Measurements from ENCODE around the gene HADHA.

Gene HADHA

DNA sequence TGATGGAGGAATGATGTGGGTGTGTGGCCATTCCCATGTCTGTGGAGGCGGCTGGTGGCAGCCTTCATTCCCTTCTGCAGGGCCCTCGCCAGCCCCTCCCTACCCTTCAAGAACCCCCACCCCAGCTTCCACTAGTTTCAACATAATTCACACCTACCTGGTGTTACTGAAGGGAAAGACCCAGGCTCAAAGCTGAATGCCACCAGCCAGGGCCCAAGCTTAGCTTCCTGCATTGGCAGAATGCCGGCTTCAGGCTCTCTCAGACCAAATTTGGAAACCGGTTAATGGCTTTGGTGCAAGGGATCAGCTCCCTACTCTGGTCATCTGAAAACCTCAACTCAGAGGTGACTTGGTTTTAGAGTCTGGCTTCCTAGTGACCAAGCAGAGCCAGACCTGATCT lies 54.7 kb downstream of the HADHA start:
- TF ChIP-seq CTCF (IDR thresholded peaks at IDR 0.05; ENCODE audit: low read depth, low read length, missing control alignments) = no peak
- in situ Hi-C loops (cut with HindIII; ENCODE audit: low pct_ligation_motif_present, low sequenced_read_pairs) = no loop called here
- DNase-seq = no peak
- no peak overlapping the region for H3K27ac ChIP-seq
- H3K27me3 ChIP-seq (replicated peaks) = no peaks in the 10 kb centered on the region
- no peak overlapping the region for H3K4me3 ChIP-seq (ENCODE audit: low read depth, low read length)
- peaks cover 18% of the 10 kb centered on the region for H3K36me3 ChIP-seq (replicated peaks)

- in situ Hi-C loops (cut with HindIII; ENCODE audit: low pct_ligation_motif_present, low sequenced_read_pairs) = no loop called here
- DNase-seq = no peak
- Histone ChIP-seq H3K36me3 (replicated peaks) (peaks cover 12% of the 10 kb centered on the region), H3K27ac (no peak overlapping the region), H3K27me3 (replicated peaks) (no peaks in the 10 kb centered on the region), H3K4me3 (ENCODE audit: low read depth, low read length) (no peak overlapping the region)
- no peak for TF ChIP-seq CTCF (IDR thresholded peaks at IDR 0.05; ENCODE audit: low read depth, low read length, missing control alignments)
These were observed 55.3 kb downstream of the HADHA start for GRCh38 chr2:26189123-26189522.

GRCh38 chr2:26187537-26188104 lies 56.8 kb downstream of the HADHA start:
- DNase-seq = no peak
- H3K4me3 ChIP-seq (ENCODE audit: low read depth, low read length) = no peak overlapping the region
- no peak overlapping the region for H3K27ac ChIP-seq
- H3K36me3 ChIP-seq (replicated peaks) = peaks cover 6% of the 10 kb centered on the region
- in situ Hi-C loops (cut with HindIII; ENCODE audit: low pct_ligation_motif_present, low sequenced_read_pairs) = no loop called here
- H3K27me3 ChIP-seq (replicated peaks) = no peaks in the 10 kb centered on the region
- TF ChIP-seq CTCF (IDR thresholded peaks at IDR 0.05; ENCODE audit: low read depth, low read length, missing control alignments) = no peak

GRCh38 chr2:26187114-26187513 lies 57.3 kb downstream of the HADHA start:
- no peak for TF ChIP-seq CTCF (IDR thresholded peaks at IDR 0.05; ENCODE audit: low read depth, low read length, missing control alignments)
- H3K27me3 ChIP-seq (replicated peaks) = no peaks in the 10 kb centered on the region
- no peak overlapping the region for H3K4me3 ChIP-seq (ENCODE audit: low read depth, low read length)
- peaks cover 6% of the 10 kb centered on the region for H3K36me3 ChIP-seq (replicated peaks)
- in situ Hi-C loops (cut with HindIII; ENCODE audit: low pct_ligation_motif_present, low sequenced_read_pairs) = no loop called here
- H3K27ac ChIP-seq = no peak overlapping the region
- DNase-seq = no peak

GRCh38 chr2:26185954-26186770 lies 58.3 kb downstream of the HADHA start:
- Histone ChIP-seq H3K27me3 (replicated peaks) (no peaks in the 10 kb centered on the region), H3K36me3 (replicated peaks) (peaks cover 2% of the 10 kb centered on the region), H3K4me3 (ENCODE audit: low read depth, low read length) (no peak overlapping the region), H3K27ac (no peak overlapping the region)
- no peak for DNase-seq
- in situ Hi-C loops (cut with HindIII; ENCODE audit: low pct_ligation_motif_present, low sequenced_read_pairs) = no loop called here
- TF ChIP-seq CTCF (IDR thresholded peaks at IDR 0.05; ENCODE audit: low read depth, low read length, missing control alignments) = no peak
